BLaER1 treated with 17β-estradiol and CSF1 and Interleukin-3, amounts not matched to agents 10 nM and 100 nM (cell line): ENCODE measurements around the gene ILRUN.
A peak's percentile ranks its signal among the peaks of the same experiment; 100 is the strongest.
"Not testable (repeated sequence)": the region's sequence is repeated elsewhere in the genome, so short reads cannot be mapped to it uniquely, and the experiment has no call there.

Source experiments
- H3K27ac ChIP-seq, 11 experiments: shearing (Covaris generic); formaldehyde crosslinking; 2 replicates each; pipeline ENCODE4 v1.8.1; 2022
- H3K27me3 ChIP-seq, 11 experiments: shearing (Covaris generic); formaldehyde crosslinking; 2 replicates each; pipeline ENCODE4 v1.8.1; 2022
- H3K36me3 ChIP-seq, 11 experiments: shearing (Covaris generic); formaldehyde crosslinking; 2 replicates each; pipeline ENCODE4 v1.8.1; 2022
- H3K4me1 ChIP-seq, 10 experiments: shearing (Covaris generic); formaldehyde crosslinking; 2 replicates each; pipeline ENCODE4 v1.8.1; 2022
- H3K4me2 ChIP-seq, 11 experiments: shearing (Covaris generic); formaldehyde crosslinking; 2 replicates each; pipeline ENCODE4 v1.8.1; 2022
- H3K4me3 ChIP-seq, 10 experiments: shearing (Covaris generic); formaldehyde crosslinking; 2 replicates each; pipeline ENCODE4 v1.8.1; 2022
- H3K9ac ChIP-seq, 11 experiments: shearing (Covaris generic); formaldehyde crosslinking; 2 replicates each; pipeline ENCODE4 v1.8.1; 2022
- H3K9me3 ChIP-seq, 11 experiments: shearing (Covaris generic); formaldehyde crosslinking; replicated peaks in 1 of 11; 2 replicates each; pipeline ENCODE4 v1.8.1; 2022
- H4K20me1 ChIP-seq, 11 experiments: shearing (Covaris generic); formaldehyde crosslinking; 2 replicates each; pipeline ENCODE4 v1.8.1; 2022
- Cebpa-rat ChIP-seq, 11 experiments: shearing (Covaris generic); IDR thresholded peaks; 2 replicates each; pipeline ENCODE4 v1.8.1; 2022

Gene ILRUN

GRCh38 chr6:34673064-34673463, 23.5 kb downstream of the ILRUN start:
- peak overlapping the region in 9 of 11 experiments; percentile 8 to 56 (median 40); a peak in 14 of 22 replicates for H3K9ac ChIP-seq

GRCh38 chr6:34672657-34673043, 23.9 kb downstream of the ILRUN start:
- Histone ChIP-seq H3K27ac (peak overlapping the region in 9 of 11 experiments; percentile 19 to 77 (median 50); a peak in 16 of 22 replicates), H3K4me3 (no peak overlapping the region), H4K20me1 (peaks cover 6 to 81% (median 38%) of the 10 kb centered on the region in 11 experiments; a peak in 15 of 22 replicates), H3K4me1 (peaks cover 38 to 71% (median 40%) of the 10 kb centered on the region in 10 experiments), H3K9me3 (peaks cover 0 to 7% (median 0%) of the 10 kb centered on the region in 11 experiments; a peak in 1 of 22 replicates), H3K4me2 (peak overlapping the region; percentile 19 to 93 (median 57); a peak in 20 of 22 replicates), H3K36me3 (peaks cover 0 to 27% (median 17%) of the 10 kb centered on the region in 11 experiments; a peak in 18 of 22 replicates), H3K27me3 (no peaks in the 10 kb centered on the region), H3K9ac (peak overlapping the region in 8 of 11 experiments; percentile 8 to 56 (median 42); a peak in 10 of 22 replicates)
- no peak for TF ChIP-seq Cebpa-rat (IDR thresholded peaks at IDR 0.05)

More at GRCh38 chr6:34673064-34673463, 23.5 kb downstream of the ILRUN start:
- Histone ChIP-seq H3K27me3 (no peaks in the 10 kb centered on the region), H4K20me1 (peaks cover 6 to 80% (median 42%) of the 10 kb centered on the region in 11 experiments; a peak in 15 of 22 replicates), H3K4me1 (peaks cover 38 to 67% (median 39%) of the 10 kb centered on the region in 10 experiments), H3K9me3 (peaks cover 0 to 7% (median 0%) of the 10 kb centered on the region in 11 experiments; a peak in 1 of 22 replicates), H3K27ac (peak overlapping the region in 10 of 11 experiments; percentile 11 to 77 (median 48); a peak in 17 of 22 replicates), H3K4me3 (no peak overlapping the region), H3K36me3 (peaks cover 0 to 27% (median 17%) of the 10 kb centered on the region in 11 experiments; a peak in 18 of 22 replicates), H3K4me2 (peak overlapping the region; percentile 19 to 93 (median 57); a peak in 21 of 22 replicates)
- no peak for TF ChIP-seq Cebpa-rat (IDR thresholded peaks at IDR 0.05)

- Histone ChIP-seq H3K4me1 (peaks cover 38 to 77% (median 41%) of the 10 kb centered on the region in 10 experiments), H3K9me3 (peaks cover 0 to 7% (median 0%) of the 10 kb centered on the region in 11 experiments; a peak in 1 of 22 replicates), H3K27me3 (no peaks in the 10 kb centered on the region), H3K4me2 (peak overlapping the region; percentile 26 to 93 (median 69)), H3K4me3 (peak overlapping the region in 1 of 10 experiments; percentile 20; a peak in 2 of 20 replicates), H3K9ac (peak overlapping the region in 5 of 11 experiments; percentile 3 to 54 (median 46); a peak in 6 of 22 replicates), H4K20me1 (peaks cover 6 to 81% (median 39%) of the 10 kb centered on the region in 11 experiments; a peak in 14 of 22 replicates), H3K36me3 (peaks cover 0 to 25% (median 16%) of the 10 kb centered on the region in 11 experiments; a peak in 18 of 22 replicates), H3K27ac (peak overlapping the region in 8 of 11 experiments; percentile 37 to 77 (median 52); a peak in 14 of 22 replicates)
- no peak for TF ChIP-seq Cebpa-rat (IDR thresholded peaks at IDR 0.05)
Measured at GRCh38 chr6:34671801-34672656, 24.5 kb downstream of the ILRUN start.

- H3K4me3 ChIP-seq: peak overlapping the region in 1 of 10 experiments; percentile 20; a peak in 2 of 20 replicates
- H3K4me2 ChIP-seq: peak overlapping the region in 10 of 11 experiments; percentile 26 to 93 (median 70); a peak in 17 of 22 replicates
- TF ChIP-seq Cebpa-rat (IDR thresholded peaks at IDR 0.05): no peak
- H4K20me1 ChIP-seq: peaks cover 5 to 81% (median 38%) of the 10 kb centered on the region in 11 experiments; a peak in 14 of 22 replicates
- peak overlapping the region in 6 of 11 experiments; percentile 39 to 77 (median 58); a peak in 11 of 22 replicates for H3K27ac ChIP-seq
- peaks cover 38 to 83% (median 44%) of the 10 kb centered on the region in 10 experiments for H3K4me1 ChIP-seq
- H3K9me3 ChIP-seq: peaks cover 0 to 7% (median 0%) of the 10 kb centered on the region in 11 experiments; a peak in 1 of 22 replicates
- no peaks in the 10 kb centered on the region for H3K27me3 ChIP-seq
- H3K36me3 ChIP-seq: peaks cover 0 to 22% (median 16%) of the 10 kb centered on the region in 11 experiments; a peak in 18 of 22 replicates
- peak overlapping the region in 3 of 11 experiments; percentile 29 to 54 (median 46); a peak in 4 of 22 replicates for H3K9ac ChIP-seq
Measured at GRCh38 chr6:34671367-34671766, 25.2 kb downstream of the ILRUN start.

- peaks cover 37 to 86% (median 54%) of the 10 kb centered on the region in 10 experiments for H3K4me1 ChIP-seq
- not testable (repeated sequence) for H3K9ac ChIP-seq, H3K4me3 ChIP-seq
Measured at GRCh38 chr6:34668799-34669198, 27.8 kb downstream of the ILRUN start.

GRCh38 chr6:34667481-34668238, 28.9 kb downstream of the ILRUN start:
- Histone ChIP-seq H4K20me1 (peaks cover 0 to 54% (median 13%) of the 10 kb centered on the region in 11 experiments; a peak in 8 of 22 replicates), H3K4me1 (peaks cover 26 to 86% (median 53%) of the 10 kb centered on the region in 10 experiments), H3K9ac (no peak overlapping the region), H3K27me3 (no peaks in the 10 kb centered on the region), H3K27ac (0 out of 22 replicates have a peak overlapping the region, but pooled peaks of 1 of the 11 experiments have one; percentile 15), H3K36me3 (peaks cover 0 to 23% (median 17%) of the 10 kb centered on the region in 11 experiments; a peak in 18 of 22 replicates), H3K4me3 (no peak overlapping the region), H3K9me3 (peaks cover 0 to 9% (median 0%) of the 10 kb centered on the region in 11 experiments; a peak in 3 of 22 replicates), H3K4me2 (peak overlapping the region in 2 of 11 experiments; percentile 9 to 96; a peak in 2 of 22 replicates)
- TF ChIP-seq Cebpa-rat (IDR thresholded peaks at IDR 0.05): no peak

More at GRCh38 chr6:34668799-34669198, 27.8 kb downstream of the ILRUN start:
- H3K4me2 ChIP-seq, H3K27ac ChIP-seq, H3K9me3 ChIP-seq, H3K27me3 ChIP-seq: not testable (repeated sequence)
- Histone ChIP-seq H4K20me1 (peaks cover 0 to 65% (median 18%) of the 10 kb centered on the region in 11 experiments; a peak in 8 of 22 replicates), H3K36me3 (peaks cover 0 to 22% (median 16%) of the 10 kb centered on the region in 11 experiments; a peak in 18 of 22 replicates)

- TF ChIP-seq Cebpa-rat (IDR thresholded peaks at IDR 0.05): no peak
- H3K9ac ChIP-seq: peak overlapping the region in 9 of 11 experiments; percentile 4 to 69 (median 38); a peak in 15 of 22 replicates
- peak overlapping the region; percentile 18 to 96 (median 75) for H3K4me2 ChIP-seq
- peaks cover 0 to 11% (median 0%) of the 10 kb centered on the region in 11 experiments; a peak in 3 of 22 replicates for H3K9me3 ChIP-seq
- H3K4me3 ChIP-seq: peak overlapping the region in 2 of 10 experiments; percentile 14 to 39; a peak in 1 of 20 replicates
- H4K20me1 ChIP-seq: peaks cover 0 to 42% (median 8%) of the 10 kb centered on the region in 11 experiments; a peak in 7 of 22 replicates
- H3K27ac ChIP-seq: peak overlapping the region; percentile 66 to 85 (median 79); a peak in 20 of 22 replicates
- no peaks in the 10 kb centered on the region for H3K27me3 ChIP-seq
- H3K36me3 ChIP-seq: peaks cover 0 to 17% (median 5%) of the 10 kb centered on the region in 11 experiments; a peak in 13 of 22 replicates
- H3K4me1 ChIP-seq: peaks cover 14 to 82% (median 38%) of the 10 kb centered on the region in 10 experiments
Measured at GRCh38 chr6:34665019-34665418, 31.5 kb downstream of the ILRUN start.
